Measurements from ENCODE around the gene PCNX1.

PCNX1 gene

DNA sequence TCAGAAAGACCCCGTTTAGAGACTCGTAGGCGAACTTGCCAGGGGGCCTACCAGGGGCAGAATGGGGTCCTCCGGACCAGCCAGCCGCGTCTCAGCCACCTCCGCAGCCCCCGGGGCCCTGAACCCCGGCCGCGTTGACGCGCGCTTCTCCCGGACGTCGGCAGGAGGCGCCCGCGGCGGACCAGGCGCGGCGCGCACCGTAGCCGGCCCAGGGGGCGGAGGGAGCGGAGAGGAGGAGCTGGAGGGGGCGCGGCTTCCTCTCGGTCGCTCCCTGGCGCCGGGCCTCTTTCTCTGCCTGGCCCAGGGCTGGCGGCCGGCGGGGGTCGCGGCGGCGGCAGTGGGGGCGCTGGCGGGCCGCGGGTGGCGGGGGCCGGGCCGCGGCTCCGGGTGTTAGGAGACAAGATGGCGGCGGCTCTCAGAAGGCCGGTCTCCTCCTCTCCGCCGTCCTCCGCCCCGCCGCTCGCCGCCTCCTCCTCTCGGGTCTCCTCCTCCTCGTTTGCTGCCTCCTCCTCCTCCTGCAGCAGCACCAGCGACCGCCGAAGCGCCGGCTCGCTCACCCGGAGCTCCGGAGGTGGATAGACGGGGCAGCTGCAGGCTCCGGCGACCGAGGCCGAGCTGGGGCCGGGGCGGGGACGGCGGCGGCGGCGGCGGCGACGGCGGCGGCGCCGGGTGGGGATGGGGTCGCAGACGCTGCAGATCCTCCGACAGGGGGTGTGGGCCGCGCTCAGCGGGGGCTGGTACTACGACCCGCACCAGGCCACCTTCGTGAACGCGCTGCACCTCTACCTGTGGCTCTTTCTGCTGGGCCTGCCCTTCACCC is at the start of gene PCNX1 (continued):
- TF ChIP-seq, protein P1, sequence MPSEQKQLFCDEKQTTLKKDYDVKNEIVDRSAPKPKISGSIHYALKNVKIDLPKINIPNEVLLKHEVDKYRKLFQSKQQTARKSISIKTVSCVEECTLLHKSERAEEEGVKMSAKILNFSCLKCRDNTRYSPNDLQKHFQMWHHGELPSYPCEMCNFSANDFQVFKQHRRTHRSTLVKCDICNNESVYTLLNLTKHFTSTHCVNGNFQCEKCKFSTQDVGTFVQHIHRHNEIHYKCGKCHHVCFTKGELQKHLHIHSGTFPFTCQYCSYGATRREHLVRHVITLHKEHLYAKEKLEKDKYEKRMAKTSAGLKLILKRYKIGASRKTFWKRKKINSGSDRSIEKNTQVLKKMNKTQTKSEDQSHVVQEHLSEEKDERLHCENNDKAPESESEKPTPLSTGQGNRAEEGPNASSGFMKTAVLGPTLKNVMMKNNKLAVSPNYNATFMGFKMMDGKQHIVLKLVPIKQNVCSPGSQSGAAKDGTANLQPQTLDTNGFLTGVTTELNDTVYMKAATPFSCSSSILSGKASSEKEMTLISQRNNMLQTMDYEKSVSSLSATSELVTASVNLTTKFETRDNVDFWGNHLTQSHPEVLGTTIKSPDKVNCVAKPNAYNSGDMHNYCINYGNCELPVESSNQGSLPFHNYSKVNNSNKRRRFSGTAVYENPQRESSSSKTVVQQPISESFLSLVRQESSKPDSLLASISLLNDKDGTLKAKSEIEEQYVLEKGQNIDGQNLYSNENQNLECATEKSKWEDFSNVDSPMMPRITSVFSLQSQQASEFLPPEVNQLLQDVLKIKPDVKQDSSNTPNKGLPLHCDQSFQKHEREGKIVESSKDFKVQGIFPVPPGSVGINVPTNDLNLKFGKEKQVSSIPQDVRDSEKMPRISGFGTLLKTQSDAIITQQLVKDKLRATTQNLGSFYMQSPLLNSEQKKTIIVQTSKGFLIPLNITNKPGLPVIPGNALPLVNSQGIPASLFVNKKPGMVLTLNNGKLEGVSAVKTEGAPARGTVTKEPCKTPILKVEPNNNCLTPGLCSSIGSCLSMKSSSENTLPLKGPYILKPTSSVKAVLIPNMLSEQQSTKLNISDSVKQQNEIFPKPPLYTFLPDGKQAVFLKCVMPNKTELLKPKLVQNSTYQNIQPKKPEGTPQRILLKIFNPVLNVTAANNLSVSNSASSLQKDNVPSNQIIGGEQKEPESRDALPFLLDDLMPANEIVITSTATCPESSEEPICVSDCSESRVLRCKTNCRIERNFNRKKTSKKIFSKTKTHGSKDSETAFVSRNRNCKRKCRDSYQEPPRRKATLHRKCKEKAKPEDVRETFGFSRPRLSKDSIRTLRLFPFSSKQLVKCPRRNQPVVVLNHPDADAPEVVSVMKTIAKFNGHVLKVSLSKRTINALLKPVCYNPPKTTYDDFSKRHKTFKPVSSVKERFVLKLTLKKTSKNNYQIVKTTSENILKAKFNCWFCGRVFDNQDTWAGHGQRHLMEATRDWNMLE (tag by site-specific recombination; conservative IDR thresholded peaks at IDR 0.05; ENCODE audit: low read depth) = no peak
- TF ChIP-seq TRIM28 (IDR thresholded peaks at IDR 0.05; ENCODE audit: borderline replicate concordance, low read length) (no peak), MZF1 (tag by site-specific recombination; IDR thresholded peaks at IDR 0.05; ENCODE audit: borderline replicate concordance) (no peak), ZNF324 (tag by site-specific recombination; IDR thresholded peaks at IDR 0.05) (no peak), ZNF521 (tag by site-specific recombination; IDR thresholded peaks at IDR 0.05) (no peak), ZNF561 (tag by site-specific recombination; IDR thresholded peaks at IDR 0.05; ENCODE audit: borderline replicate concordance) (no peak), ZNF76 (tag by site-specific recombination; IDR thresholded peaks at IDR 0.05; ENCODE audit: borderline replicate concordance, low read depth) (peak; percentile 19; the same call in 1 of the 2 replicates), ZNF221 (tag by site-specific recombination; IDR thresholded peaks at IDR 0.05; ENCODE audit: borderline replicate concordance) (no peak), GLIS1 (tag by site-specific recombination; IDR thresholded peaks at IDR 0.05) (peak; percentile 18; the same call in 1 of the 2 replicates), ZNF654 (tag by site-specific recombination; IDR thresholded peaks at IDR 0.05; ENCODE audit: low read depth) (no peak), ZNF585B (tag by site-specific recombination; IDR thresholded peaks at IDR 0.05) (no peak), ZNF223 (tag by site-specific recombination; IDR thresholded peaks at IDR 0.05) (no peak), ZNF777 (tag by site-specific recombination; IDR thresholded peaks at IDR 0.05; ENCODE audit: borderline replicate concordance) (no peak), ZNF140 (tag by site-specific recombination; IDR thresholded peaks at IDR 0.05) (no peak), ZNF623 (tag by site-specific recombination; IDR thresholded peaks at IDR 0.05) (no peak), ZFHX2 (tag by site-specific recombination; conservative IDR thresholded peaks at IDR 0.05) (0 out of 2 replicates have a peak, but pooled peaks have one; percentile 8), ZNF701 (tag by site-specific recombination; IDR thresholded peaks at IDR 0.05) (no peak)
- TF ChIP-seq, protein P2, sequence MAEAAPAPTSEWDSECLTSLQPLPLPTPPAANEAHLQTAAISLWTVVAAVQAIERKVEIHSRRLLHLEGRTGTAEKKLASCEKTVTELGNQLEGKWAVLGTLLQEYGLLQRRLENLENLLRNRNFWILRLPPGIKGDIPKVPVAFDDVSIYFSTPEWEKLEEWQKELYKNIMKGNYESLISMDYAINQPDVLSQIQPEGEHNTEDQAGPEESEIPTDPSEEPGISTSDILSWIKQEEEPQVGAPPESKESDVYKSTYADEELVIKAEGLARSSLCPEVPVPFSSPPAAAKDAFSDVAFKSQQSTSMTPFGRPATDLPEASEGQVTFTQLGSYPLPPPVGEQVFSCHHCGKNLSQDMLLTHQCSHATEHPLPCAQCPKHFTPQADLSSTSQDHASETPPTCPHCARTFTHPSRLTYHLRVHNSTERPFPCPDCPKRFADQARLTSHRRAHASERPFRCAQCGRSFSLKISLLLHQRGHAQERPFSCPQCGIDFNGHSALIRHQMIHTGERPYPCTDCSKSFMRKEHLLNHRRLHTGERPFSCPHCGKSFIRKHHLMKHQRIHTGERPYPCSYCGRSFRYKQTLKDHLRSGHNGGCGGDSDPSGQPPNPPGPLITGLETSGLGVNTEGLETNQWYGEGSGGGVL (tag by site-specific recombination; IDR thresholded peaks at IDR 0.05) = peak; percentile 38; the same call in 1 of the 2 replicates
- TF ChIP-seq, protein P3, sequence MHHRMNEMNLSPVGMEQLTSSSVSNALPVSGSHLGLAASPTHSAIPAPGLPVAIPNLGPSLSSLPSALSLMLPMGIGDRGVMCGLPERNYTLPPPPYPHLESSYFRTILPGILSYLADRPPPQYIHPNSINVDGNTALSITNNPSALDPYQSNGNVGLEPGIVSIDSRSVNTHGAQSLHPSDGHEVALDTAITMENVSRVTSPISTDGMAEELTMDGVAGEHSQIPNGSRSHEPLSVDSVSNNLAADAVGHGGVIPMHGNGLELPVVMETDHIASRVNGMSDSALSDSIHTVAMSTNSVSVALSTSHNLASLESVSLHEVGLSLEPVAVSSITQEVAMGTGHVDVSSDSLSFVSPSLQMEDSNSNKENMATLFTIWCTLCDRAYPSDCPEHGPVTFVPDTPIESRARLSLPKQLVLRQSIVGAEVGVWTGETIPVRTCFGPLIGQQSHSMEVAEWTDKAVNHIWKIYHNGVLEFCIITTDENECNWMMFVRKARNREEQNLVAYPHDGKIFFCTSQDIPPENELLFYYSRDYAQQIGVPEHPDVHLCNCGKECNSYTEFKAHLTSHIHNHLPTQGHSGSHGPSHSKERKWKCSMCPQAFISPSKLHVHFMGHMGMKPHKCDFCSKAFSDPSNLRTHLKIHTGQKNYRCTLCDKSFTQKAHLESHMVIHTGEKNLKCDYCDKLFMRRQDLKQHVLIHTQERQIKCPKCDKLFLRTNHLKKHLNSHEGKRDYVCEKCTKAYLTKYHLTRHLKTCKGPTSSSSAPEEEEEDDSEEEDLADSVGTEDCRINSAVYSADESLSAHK (tag by site-specific recombination; IDR thresholded peaks at IDR 0.05) = no peak
- TF ChIP-seq, protein P4, sequence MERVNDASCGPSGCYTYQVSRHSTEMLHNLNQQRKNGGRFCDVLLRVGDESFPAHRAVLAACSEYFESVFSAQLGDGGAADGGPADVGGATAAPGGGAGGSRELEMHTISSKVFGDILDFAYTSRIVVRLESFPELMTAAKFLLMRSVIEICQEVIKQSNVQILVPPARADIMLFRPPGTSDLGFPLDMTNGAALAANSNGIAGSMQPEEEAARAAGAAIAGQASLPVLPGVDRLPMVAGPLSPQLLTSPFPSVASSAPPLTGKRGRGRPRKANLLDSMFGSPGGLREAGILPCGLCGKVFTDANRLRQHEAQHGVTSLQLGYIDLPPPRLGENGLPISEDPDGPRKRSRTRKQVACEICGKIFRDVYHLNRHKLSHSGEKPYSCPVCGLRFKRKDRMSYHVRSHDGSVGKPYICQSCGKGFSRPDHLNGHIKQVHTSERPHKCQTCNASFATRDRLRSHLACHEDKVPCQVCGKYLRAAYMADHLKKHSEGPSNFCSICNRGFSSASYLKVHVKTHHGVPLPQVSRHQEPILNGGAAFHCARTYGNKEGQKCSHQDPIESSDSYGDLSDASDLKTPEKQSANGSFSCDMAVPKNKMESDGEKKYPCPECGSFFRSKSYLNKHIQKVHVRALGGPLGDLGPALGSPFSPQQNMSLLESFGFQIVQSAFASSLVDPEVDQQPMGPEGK (tag by site-specific recombination; IDR thresholded peaks at IDR 0.05) = peak; percentile 16; the same call in 1 of the 2 replicates
- TF ChIP-seq, protein P5, sequence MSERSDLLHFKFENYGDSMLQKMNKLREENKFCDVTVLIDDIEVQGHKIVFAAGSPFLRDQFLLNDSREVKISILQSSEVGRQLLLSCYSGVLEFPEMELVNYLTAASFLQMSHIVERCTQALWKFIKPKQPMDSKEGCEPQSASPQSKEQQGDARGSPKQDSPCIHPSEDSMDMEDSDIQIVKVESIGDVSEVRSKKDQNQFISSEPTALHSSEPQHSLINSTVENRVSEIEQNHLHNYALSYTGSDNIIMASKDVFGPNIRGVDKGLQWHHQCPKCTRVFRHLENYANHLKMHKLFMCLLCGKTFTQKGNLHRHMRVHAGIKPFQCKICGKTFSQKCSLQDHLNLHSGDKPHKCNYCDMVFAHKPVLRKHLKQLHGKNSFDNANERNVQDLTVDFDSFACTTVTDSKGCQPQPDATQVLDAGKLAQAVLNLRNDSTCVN (tag by site-specific recombination; optimal IDR thresholded peaks at IDR 0.05) = peak; percentile 25
- TF ChIP-seq, protein P6, sequence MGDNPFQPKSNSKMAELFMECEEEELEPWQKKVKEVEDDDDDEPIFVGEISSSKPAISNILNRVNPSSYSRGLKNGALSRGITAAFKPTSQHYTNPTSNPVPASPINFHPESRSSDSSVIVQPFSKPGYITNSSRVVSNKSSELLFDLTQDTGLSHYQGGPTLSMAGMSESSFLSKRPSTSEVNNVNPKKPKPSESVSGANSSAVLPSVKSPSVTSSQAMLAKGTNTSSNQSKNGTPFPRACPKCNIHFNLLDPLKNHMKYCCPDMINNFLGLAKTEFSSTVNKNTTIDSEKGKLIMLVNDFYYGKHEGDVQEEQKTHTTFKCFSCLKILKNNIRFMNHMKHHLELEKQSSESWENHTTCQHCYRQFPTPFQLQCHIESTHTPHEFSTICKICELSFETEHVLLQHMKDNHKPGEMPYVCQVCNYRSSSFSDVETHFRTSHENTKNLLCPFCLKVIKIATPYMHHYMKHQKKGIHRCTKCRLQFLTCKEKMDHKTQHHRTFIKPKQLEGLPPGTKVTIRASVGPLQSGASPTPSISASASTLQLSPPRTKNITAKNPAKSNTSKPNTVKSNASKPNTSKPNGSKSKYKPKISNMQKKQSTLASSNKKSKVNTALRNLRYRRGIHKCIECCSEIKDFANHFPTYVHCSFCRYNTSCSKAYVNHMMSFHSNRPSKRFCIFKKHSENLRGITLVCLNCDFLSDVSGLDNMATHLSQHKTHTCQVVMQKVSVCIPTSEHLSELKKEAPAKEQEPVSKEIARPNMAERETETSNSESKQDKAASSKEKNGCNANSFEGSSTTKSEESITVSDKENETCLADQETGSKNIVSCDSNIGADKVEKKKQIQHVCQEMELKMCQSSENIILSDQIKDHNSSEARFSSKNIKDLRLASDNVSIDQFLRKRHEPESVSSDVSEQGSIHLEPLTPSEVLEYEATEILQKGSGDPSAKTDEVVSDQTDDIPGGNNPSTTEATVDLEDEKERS (tag by site-specific recombination; IDR thresholded peaks at IDR 0.05) = no peak

Measured in HEK293 (cell line).